ENCODE data around the gene ITGAE. TPM values are rescaled to one million over a fixed set of nuclear protein-coding genes. Genes with fewer than 3 reads are reported as not detected.

The ITGAE gene
- total and polyA plus RNA-seq, 2 experiments from 2014 or later: 11.7 to 44.9 TPM

DNA sequence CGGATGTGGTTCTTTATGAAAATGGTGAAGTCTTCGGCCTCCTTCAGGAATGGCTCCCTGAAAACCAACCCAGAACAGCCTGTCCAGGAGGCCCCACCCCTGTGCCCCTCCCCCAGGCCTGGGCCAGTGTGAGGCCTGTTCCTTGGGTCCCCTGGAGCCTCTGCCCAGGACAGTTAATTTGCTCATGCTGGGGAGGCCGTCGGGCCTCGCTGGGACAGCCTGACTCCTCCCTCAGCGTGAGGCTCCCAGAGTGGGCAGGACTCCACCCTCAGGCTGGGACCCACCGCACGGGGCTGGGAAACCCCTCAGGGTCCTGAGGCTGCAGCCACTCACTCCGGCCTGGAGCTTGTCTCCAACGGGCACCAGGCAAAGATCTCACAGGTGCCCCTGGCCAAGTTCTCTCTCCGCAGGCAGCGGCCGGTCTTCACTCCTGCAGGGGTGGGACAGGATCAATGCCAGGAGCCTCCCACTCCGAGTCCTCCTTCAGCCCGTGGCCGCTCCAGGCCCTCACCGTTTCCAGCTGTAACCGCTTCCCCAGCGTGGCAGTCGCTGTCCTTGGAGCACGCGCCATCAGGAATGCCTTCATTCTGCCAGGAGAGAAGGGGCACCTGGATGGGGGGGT is 110.8 kb downstream of the ITGAE start:
- ATAC-seq (no peak; the same call in 2 of the 3 replicates), DNase-seq (ENCODE audit: low spot score) (no peak)
- H3K4me1 Mint-ChIP-seq: peaks cover 17% of the 10 kb centered on the region
- H3K4me3 ChIP-seq: no peak overlapping the region
- H3F3A ChIP-seq (replicated peaks; ENCODE audit: low read depth): peaks cover 6% of the 10 kb centered on the region
- no peaks in the 10 kb centered on the region for H3K9me3 Mint-ChIP-seq
- peaks cover 9% of the 10 kb centered on the region for H3K27me3 ChIP-seq (ENCODE audit: insufficient read depth)
- H3K36me3 Mint-ChIP-seq (ENCODE audit: low read depth): no peaks in the 10 kb centered on the region
- peaks cover 12% of the 10 kb centered on the region; the same call in 1 of the 2 replicates for H3K4me1 ChIP-seq (ENCODE audit: insufficient read depth)
- no peaks in the 10 kb centered on the region for H3K9me2 ChIP-seq (ENCODE audit: insufficient read depth)
- H3K79me2 ChIP-seq (replicated peaks; ENCODE audit: insufficient read depth): no peaks in the 10 kb centered on the region
- H3K27me3 Mint-ChIP-seq (ENCODE audit: insufficient read depth, low read depth, poor library complexity): peaks cover 11% of the 10 kb centered on the region
- no peaks in the 10 kb centered on the region for H4K20me1 ChIP-seq (replicated peaks; ENCODE audit: insufficient read depth)
- TF ChIP-seq ZNF114 (CRISPR knock-in tag; IDR thresholded peaks at IDR 0.05) (no peak), CREB1 (CRISPR knock-in tag; IDR thresholded peaks at IDR 0.05; ENCODE audit: low read depth) (no peak), JUNB (IDR thresholded peaks at IDR 0.05; ENCODE audit: unreplicated experiment) (no peak), ZNF462 (CRISPR knock-in tag; IDR thresholded peaks at IDR 0.05) (no peak), POLR2AphosphoS5 (IDR thresholded peaks at IDR 0.05; ENCODE audit: low read depth) (no peak), EZH2 (IDR thresholded peaks at IDR 0.05; ENCODE audit: low read depth, unreplicated experiment) (no peak), STAT1 (IDR thresholded peaks at IDR 0.05; ENCODE audit: unreplicated experiment) (no peak), REST (IDR thresholded peaks at IDR 0.05; ENCODE audit: unreplicated experiment) (no peak), NANOG (IDR thresholded peaks at IDR 0.05; ENCODE audit: borderline replicate concordance) (no peak), ZNF331 (CRISPR knock-in tag; IDR thresholded peaks at IDR 0.05; ENCODE audit: low read depth) (no peak), EZH2phosphoT487 (IDR thresholded peaks at IDR 0.05; ENCODE audit: unreplicated experiment) (no peak)
- TF ChIP-seq, protein P1, sequence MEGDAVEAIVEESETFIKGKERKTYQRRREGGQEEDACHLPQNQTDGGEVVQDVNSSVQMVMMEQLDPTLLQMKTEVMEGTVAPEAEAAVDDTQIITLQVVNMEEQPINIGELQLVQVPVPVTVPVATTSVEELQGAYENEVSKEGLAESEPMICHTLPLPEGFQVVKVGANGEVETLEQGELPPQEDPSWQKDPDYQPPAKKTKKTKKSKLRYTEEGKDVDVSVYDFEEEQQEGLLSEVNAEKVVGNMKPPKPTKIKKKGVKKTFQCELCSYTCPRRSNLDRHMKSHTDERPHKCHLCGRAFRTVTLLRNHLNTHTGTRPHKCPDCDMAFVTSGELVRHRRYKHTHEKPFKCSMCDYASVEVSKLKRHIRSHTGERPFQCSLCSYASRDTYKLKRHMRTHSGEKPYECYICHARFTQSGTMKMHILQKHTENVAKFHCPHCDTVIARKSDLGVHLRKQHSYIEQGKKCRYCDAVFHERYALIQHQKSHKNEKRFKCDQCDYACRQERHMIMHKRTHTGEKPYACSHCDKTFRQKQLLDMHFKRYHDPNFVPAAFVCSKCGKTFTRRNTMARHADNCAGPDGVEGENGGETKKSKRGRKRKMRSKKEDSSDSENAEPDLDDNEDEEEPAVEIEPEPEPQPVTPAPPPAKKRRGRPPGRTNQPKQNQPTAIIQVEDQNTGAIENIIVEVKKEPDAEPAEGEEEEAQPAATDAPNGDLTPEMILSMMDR (conservative IDR thresholded peaks at IDR 0.05; ENCODE audit: low read depth in 2 of 2): no peak
- TF ChIP-seq, protein P2, sequence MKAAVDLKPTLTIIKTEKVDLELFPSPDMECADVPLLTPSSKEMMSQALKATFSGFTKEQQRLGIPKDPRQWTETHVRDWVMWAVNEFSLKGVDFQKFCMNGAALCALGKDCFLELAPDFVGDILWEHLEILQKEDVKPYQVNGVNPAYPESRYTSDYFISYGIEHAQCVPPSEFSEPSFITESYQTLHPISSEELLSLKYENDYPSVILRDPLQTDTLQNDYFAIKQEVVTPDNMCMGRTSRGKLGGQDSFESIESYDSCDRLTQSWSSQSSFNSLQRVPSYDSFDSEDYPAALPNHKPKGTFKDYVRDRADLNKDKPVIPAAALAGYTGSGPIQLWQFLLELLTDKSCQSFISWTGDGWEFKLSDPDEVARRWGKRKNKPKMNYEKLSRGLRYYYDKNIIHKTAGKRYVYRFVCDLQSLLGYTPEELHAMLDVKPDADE (IDR thresholded peaks at IDR 0.05): no peak
- H2AFZ ChIP-seq: no peak overlapping the region
- no peak overlapping the region for H3K27ac Mint-ChIP-seq
- H3K36me3 ChIP-seq (ENCODE audit: insufficient read depth): no peaks in the 10 kb centered on the region
- H3K27ac ChIP-seq (ENCODE audit: low read depth): no peak overlapping the region
- no peak overlapping the region for H3K4me3 Mint-ChIP-seq
- no peak overlapping the region for H3K4me2 ChIP-seq

All from GM23338 (cell line).